ENCODE results near the gene GRWD1.

Gene GRWD1

DNA sequence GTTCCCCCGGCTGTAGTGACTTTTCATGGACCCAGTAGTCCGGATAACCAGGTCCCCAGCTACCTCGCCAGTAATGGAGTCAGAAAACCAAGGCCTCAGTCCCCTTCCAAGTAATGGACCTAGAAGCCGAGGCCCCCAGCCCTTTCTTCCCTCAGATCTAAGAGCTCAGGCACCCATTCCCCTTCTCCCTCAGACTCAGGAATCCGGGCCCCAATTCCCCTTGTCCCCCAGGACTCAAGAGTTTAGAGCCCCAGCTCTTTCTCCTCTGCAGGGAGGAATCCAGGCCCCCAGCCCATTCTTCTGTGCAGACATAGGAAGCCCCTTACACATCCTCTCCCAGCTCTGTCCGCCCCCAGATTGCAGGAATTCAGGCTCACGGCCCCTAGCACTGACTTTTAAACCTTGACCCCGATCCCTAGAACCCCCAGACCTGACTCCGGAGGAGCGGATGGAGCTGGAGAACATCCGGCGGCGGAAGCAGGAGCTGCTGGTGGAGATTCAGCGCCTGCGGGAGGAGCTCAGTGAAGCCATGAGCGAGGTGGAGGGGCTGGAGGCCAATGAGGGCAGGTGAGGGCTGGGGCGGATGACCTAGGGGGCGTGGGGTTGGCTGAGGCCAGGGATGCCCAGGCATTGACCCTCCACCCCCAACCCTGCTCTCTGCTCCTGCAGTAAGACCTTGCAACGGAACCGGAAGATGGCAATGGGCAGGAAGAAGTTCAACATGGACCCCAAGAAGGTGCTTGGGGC is 24.3 kb downstream of the GRWD1 start:
- H3K4me2 ChIP-seq (ENCODE audit: low read length): peak overlapping the region; percentile 82
- H3K36me3 ChIP-seq (ENCODE audit: control insufficient read depth, insufficient read depth, low read length): peaks cover 18% of the 10 kb centered on the region
- no peak overlapping the region for H2BK15ac ChIP-seq (replicated peaks; ENCODE audit: low read depth)
- H3K4ac ChIP-seq (ENCODE audit: low read depth, low read length): no peak overlapping the region
- H3K56ac ChIP-seq (ENCODE audit: low read length): peak overlapping the region; percentile 89
- no peaks in the 10 kb centered on the region for H3K4me1 ChIP-seq (ENCODE audit: control insufficient read depth, low read depth, low read length)
- peak overlapping the region; percentile 90 for H3K9ac ChIP-seq (ENCODE audit: low read length)
- peaks cover 8% of the 10 kb centered on the region for H3K79me2 ChIP-seq (ENCODE audit: control insufficient read depth, insufficient read depth, low read length)
- peaks cover 20% of the 10 kb centered on the region for H3K79me1 ChIP-seq (ENCODE audit: low read length)
- no peak overlapping the region for H2BK120ac ChIP-seq (ENCODE audit: low read depth, low read length)
- H3K23ac ChIP-seq (ENCODE audit: low read length): peak overlapping the region; percentile 50
- H3K27ac ChIP-seq (ENCODE audit: low read depth, low read length): no peak overlapping the region
- H3K4me3 ChIP-seq (ENCODE audit: low read length): peak overlapping the region; percentile 74
- H4K5ac ChIP-seq (ENCODE audit: low read length): no peak overlapping the region
- H4K8ac ChIP-seq (ENCODE audit: low read depth, low read length): no peak overlapping the region
- H3K27me3 ChIP-seq (ENCODE audit: insufficient read depth, low read length, poor library complexity): no peaks in the 10 kb centered on the region
- no peak for DNase-seq
- H2AK5ac ChIP-seq (ENCODE audit: low read length): peak overlapping the region; percentile 50
- no CpG with 5 or more reads among the region's 20 CpGs for WGBS (ENCODE audit: extremely low coverage, insufficient coverage, low lambda C conversion rate)
- H2BK5ac ChIP-seq (ENCODE audit: low read length): no peak overlapping the region
- no peak overlapping the region for H3K18ac ChIP-seq (ENCODE audit: low read length)

DNA sequence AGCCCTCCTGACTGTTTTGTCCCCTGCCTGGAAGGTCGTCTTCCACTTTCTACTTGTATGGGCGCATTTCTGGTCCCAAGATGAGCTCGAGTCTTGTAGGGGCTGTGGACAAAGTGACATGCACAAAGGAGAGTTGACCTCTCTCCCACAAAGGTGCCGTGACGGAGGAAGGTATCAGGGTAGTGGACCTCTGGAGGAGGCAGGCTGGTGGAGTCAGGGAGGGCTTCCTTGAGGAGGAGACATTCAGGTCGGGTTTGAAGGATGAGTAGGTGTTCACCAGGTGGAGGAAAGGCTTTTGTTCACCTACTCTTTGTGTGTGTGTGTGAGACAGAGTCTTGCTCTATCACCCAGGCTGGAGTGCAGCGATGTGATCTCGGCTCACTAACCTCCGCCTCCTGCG is 25.1 kb downstream of the GRWD1 start:
- Histone ChIP-seq H3K27me3 (ENCODE audit: insufficient read depth, low read length, poor library complexity) (no peaks in the 10 kb centered on the region), H3K27ac (ENCODE audit: low read depth, low read length) (no peak overlapping the region), H3K18ac (ENCODE audit: low read length) (no peak overlapping the region), H2BK120ac (ENCODE audit: low read depth, low read length) (no peak overlapping the region), H3K9ac (ENCODE audit: low read length) (no peak overlapping the region), H2BK15ac (replicated peaks; ENCODE audit: low read depth) (no peak overlapping the region), H2AK5ac (ENCODE audit: low read length) (no peak overlapping the region), H3K4ac (ENCODE audit: low read depth, low read length) (no peak overlapping the region), H2BK5ac (ENCODE audit: low read length) (no peak overlapping the region), H3K79me2 (ENCODE audit: control insufficient read depth, insufficient read depth, low read length) (peaks cover 8% of the 10 kb centered on the region), H4K5ac (ENCODE audit: low read length) (no peak overlapping the region), H3K4me1 (ENCODE audit: control insufficient read depth, low read depth, low read length) (no peaks in the 10 kb centered on the region), H3K56ac (ENCODE audit: low read length) (no peak overlapping the region), H3K4me3 (ENCODE audit: low read length) (no peak overlapping the region), H3K23ac (ENCODE audit: low read length) (no peak overlapping the region), H3K79me1 (ENCODE audit: low read length) (peaks cover 20% of the 10 kb centered on the region), H3K36me3 (ENCODE audit: control insufficient read depth, insufficient read depth, low read length) (peaks cover 20% of the 10 kb centered on the region), H3K4me2 (ENCODE audit: low read length) (no peak overlapping the region), H4K8ac (ENCODE audit: low read depth, low read length) (no peak overlapping the region)
- no CpG with 5 or more reads among the region's 10 CpGs for WGBS (ENCODE audit: extremely low coverage, insufficient coverage, low lambda C conversion rate)
- DNase-seq: no peak

DNA sequence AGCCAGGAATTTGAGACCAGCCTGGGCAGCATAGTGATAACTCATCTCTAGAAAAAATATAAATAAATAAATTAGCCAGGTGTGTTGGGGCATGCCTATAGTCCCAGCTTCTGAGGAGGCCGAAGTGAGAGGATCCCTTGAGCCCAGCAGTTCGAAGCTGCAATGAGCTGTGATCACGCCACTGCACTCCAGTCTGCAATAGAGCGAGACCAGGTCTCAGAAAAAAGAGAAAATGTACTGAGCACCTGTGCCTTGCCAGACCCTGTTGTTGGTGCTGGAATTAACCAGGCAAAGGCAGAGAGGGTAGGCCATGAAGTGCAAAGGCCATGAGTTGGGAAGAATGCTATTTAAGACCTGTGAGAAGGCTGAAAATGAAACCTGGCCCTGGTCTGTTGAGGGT is 26.1 kb downstream of the GRWD1 start:
- peaks cover 20% of the 10 kb centered on the region for H3K79me1 ChIP-seq (ENCODE audit: low read length)

DNA sequence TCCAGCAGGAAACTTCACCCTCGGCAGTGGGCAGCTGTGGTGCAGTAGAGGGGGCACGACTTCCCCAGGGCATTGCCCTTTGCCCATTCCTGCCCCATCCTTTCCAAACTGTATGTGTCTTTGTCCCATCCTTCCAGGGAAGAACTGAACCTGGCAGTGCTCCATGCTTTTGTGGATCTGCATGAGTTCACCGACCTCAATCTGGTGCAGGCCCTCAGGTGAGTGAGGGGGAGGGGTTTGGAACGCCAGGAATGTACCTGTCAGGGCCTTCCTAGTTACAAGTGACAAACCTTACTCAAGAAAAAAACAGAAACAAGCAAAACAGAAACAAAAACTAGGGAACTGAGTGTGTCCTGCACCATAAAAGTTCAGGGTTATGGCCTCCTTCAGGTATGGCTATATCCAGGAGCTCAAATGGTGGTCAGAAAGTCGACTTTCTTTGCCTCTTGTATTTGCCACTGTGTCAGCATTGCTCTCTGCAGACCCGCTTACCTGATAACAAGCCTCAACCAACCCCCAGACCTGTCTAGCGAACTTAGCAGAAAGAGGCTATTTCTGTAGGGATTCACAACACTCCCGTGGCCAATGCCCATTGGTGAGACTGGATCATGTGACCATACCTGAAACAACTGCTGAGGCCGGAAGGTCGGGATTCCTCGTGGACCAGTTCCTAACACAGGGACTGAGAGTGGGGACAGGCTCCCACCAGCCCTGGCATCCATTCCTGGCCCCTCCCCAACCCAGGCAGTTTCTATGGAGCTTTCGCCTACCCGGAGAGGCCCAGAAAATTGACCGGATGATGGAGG is 27.6 kb downstream of the GRWD1 start:
- Histone ChIP-seq H3K27ac (ENCODE audit: low read depth, low read length) (no peak overlapping the region), H3K79me2 (ENCODE audit: control insufficient read depth, insufficient read depth, low read length) (peaks cover 8% of the 10 kb centered on the region), H2AK5ac (ENCODE audit: low read length) (no peak overlapping the region), H3K56ac (ENCODE audit: low read length) (no peak overlapping the region), H3K27me3 (ENCODE audit: insufficient read depth, low read length, poor library complexity) (no peaks in the 10 kb centered on the region), H3K4me1 (ENCODE audit: control insufficient read depth, low read depth, low read length) (no peaks in the 10 kb centered on the region), H4K8ac (ENCODE audit: low read depth, low read length) (no peak overlapping the region), H3K4me2 (ENCODE audit: low read length) (no peak overlapping the region), H3K4ac (ENCODE audit: low read depth, low read length) (no peak overlapping the region), H3K36me3 (ENCODE audit: control insufficient read depth, insufficient read depth, low read length) (peaks cover 28% of the 10 kb centered on the region), H2BK15ac (replicated peaks; ENCODE audit: low read depth) (no peak overlapping the region), H3K18ac (ENCODE audit: low read length) (no peak overlapping the region), H3K4me3 (ENCODE audit: low read length) (no peak overlapping the region), H3K9ac (ENCODE audit: low read length) (no peak overlapping the region), H2BK5ac (ENCODE audit: low read length) (no peak overlapping the region), H2BK120ac (ENCODE audit: low read depth, low read length) (no peak overlapping the region), H3K79me1 (ENCODE audit: low read length) (peaks cover 20% of the 10 kb centered on the region), H3K23ac (ENCODE audit: low read length) (no peak overlapping the region), H4K5ac (ENCODE audit: low read length) (no peak overlapping the region)
- no CpG with 5 or more reads among the region's 14 CpGs for WGBS (ENCODE audit: extremely low coverage, insufficient coverage, low lambda C conversion rate)
- no peak for DNase-seq

More for the DNA sequence above, 26.1 kb downstream of the GRWD1 start:
- Histone ChIP-seq H2BK120ac (ENCODE audit: low read depth, low read length) (no peak overlapping the region), H3K56ac (ENCODE audit: low read length) (no peak overlapping the region), H3K36me3 (ENCODE audit: control insufficient read depth, insufficient read depth, low read length) (peaks cover 23% of the 10 kb centered on the region), H3K4me2 (ENCODE audit: low read length) (no peak overlapping the region), H3K4me1 (ENCODE audit: control insufficient read depth, low read depth, low read length) (no peaks in the 10 kb centered on the region), H3K23ac (ENCODE audit: low read length) (no peak overlapping the region), H3K79me2 (ENCODE audit: control insufficient read depth, insufficient read depth, low read length) (peaks cover 8% of the 10 kb centered on the region), H3K9ac (ENCODE audit: low read length) (no peak overlapping the region), H2BK15ac (replicated peaks; ENCODE audit: low read depth) (no peak overlapping the region), H2AK5ac (ENCODE audit: low read length) (no peak overlapping the region), H4K5ac (ENCODE audit: low read length) (no peak overlapping the region), H2BK5ac (ENCODE audit: low read length) (no peak overlapping the region), H3K18ac (ENCODE audit: low read length) (no peak overlapping the region), H3K4ac (ENCODE audit: low read depth, low read length) (no peak overlapping the region), H3K27ac (ENCODE audit: low read depth, low read length) (no peak overlapping the region), H3K4me3 (ENCODE audit: low read length) (no peak overlapping the region), H3K27me3 (ENCODE audit: insufficient read depth, low read length, poor library complexity) (no peaks in the 10 kb centered on the region), H4K8ac (ENCODE audit: low read depth, low read length) (no peak overlapping the region)
- WGBS (ENCODE audit: extremely low coverage, insufficient coverage, low lambda C conversion rate): no CpG with 5 or more reads among the region's 4 CpGs
- DNase-seq: no peak

DNA sequence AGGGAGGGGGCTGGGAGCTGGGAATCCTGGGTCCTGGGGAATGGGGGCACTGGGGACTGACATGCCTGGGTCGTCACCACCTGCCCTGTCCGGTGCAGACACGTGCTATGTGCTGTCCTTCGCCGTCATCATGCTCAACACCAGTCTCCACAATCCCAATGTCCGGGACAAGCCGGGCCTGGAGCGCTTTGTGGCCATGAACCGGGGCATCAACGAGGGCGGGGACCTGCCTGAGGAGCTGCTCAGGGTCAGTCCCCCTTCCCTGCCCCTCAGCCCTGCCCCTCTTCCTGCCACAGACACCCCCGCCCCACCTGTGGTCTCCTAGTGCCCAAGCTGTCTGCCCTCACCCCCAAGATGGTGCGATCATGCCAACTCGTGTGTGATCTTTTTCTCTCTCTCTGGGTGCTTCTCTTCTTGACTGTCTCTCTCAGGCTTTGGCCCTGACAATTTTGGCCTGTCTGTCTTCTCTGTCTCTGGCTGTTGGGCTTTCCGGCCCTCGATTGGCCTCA is 28.4 kb downstream of the GRWD1 start:
- H3K4me1 ChIP-seq (ENCODE audit: control insufficient read depth, low read depth, low read length): no peaks in the 10 kb centered on the region
- H3K27me3 ChIP-seq (ENCODE audit: insufficient read depth, low read length, poor library complexity): no peaks in the 10 kb centered on the region
- no peak overlapping the region for H3K56ac ChIP-seq (ENCODE audit: low read length)
- no peak overlapping the region for H3K4me3 ChIP-seq (ENCODE audit: low read length)
- no peak overlapping the region for H4K8ac ChIP-seq (ENCODE audit: low read depth, low read length)
- no peak overlapping the region for H3K4ac ChIP-seq (ENCODE audit: low read depth, low read length)
- DNase-seq: no peak
- H3K79me1 ChIP-seq (ENCODE audit: low read length): peaks cover 20% of the 10 kb centered on the region
- no peak overlapping the region for H4K5ac ChIP-seq (ENCODE audit: low read length)
- H3K18ac ChIP-seq (ENCODE audit: low read length): no peak overlapping the region
- WGBS (ENCODE audit: extremely low coverage, insufficient coverage, low lambda C conversion rate): no CpG with 5 or more reads among the region's 16 CpGs
- no peak overlapping the region for H3K27ac ChIP-seq (ENCODE audit: low read depth, low read length)
- H2AK5ac ChIP-seq (ENCODE audit: low read length): no peak overlapping the region
- H2BK5ac ChIP-seq (ENCODE audit: low read length): no peak overlapping the region
- H3K9ac ChIP-seq (ENCODE audit: low read length): no peak overlapping the region
- no peak overlapping the region for H2BK15ac ChIP-seq (replicated peaks; ENCODE audit: low read depth)
- no peak overlapping the region for H3K4me2 ChIP-seq (ENCODE audit: low read length)
- peaks cover 8% of the 10 kb centered on the region for H3K79me2 ChIP-seq (ENCODE audit: control insufficient read depth, insufficient read depth, low read length)
- H3K36me3 ChIP-seq (ENCODE audit: control insufficient read depth, insufficient read depth, low read length): peaks cover 28% of the 10 kb centered on the region
- H2BK120ac ChIP-seq (ENCODE audit: low read depth, low read length): no peak overlapping the region
- no peak overlapping the region for H3K23ac ChIP-seq (ENCODE audit: low read length)

Data from mesendoderm (in vitro differentiated cells).